IMR-90 (cell line): Measurements from ENCODE around the gene SGMS1. TPM values are rescaled to one million over a fixed set of nuclear protein-coding genes. Genes with fewer than 3 reads are reported as not detected.

ENCODE experiments used
- ATAC-seq: fragments of 200-7000 bp; cut with Tn5 transposase; 2 replicates; pipeline ENCODE4 v1.9.1; 2020; ENCODE audit warnings: low read depth, mild to moderate bottlenecking, moderate library complexity
- BruUV-seq: library from RNA; stranded (reverse); fragments of 400-500 nt; replicated peaks from 2 replicates; lab custom pipeline; 2021; lab: Mats Ljungman, UMichigan
- CTCF ChIA-PET: fragments of 300-600 bp; formaldehyde crosslinking; extraction: SDS; loops from one replicate; lab custom pipeline; 2021; ENCODE audit warnings: antibody characterized with exemption; lab: Yijun Ruan, JAX
- POLR2A ChIA-PET: fragments of 300-600 bp; sonication (Branson Sonifier 250); formaldehyde crosslinking; loops from one replicate; lab custom pipeline; 2022; ENCODE audit warnings: antibody characterized with exemption; ENCODE audit not compliant: unreplicated experiment; lab: Charles Lee
- DNase-seq: peaks from one replicate; pipeline ENCODE4 v3.0.0; 2013
- H2AFZ ChIP-seq: replicated peaks from 2 replicates; pipeline ENCODE3; 2013; ENCODE audit warnings: low read length, mild to moderate bottlenecking; ENCODE audit not compliant: poor library complexity
- H2AK5ac ChIP-seq: 2 replicates; pipeline ENCODE4 v1.6.1; 2013; ENCODE audit warnings: low read depth, low read length, inconsistent platforms
- H2AK9ac ChIP-seq: replicated peaks from 2 replicates; pipeline ENCODE3; 2013; ENCODE audit warnings: mild to moderate bottlenecking, low read depth, low read length, moderate library complexity; ENCODE audit not compliant: poor library complexity
- H2BK120ac ChIP-seq: 2 replicates; pipeline ENCODE4 v1.6.1; 2013; ENCODE audit warnings: low read depth, low read length, inconsistent platforms
- H2BK15ac ChIP-seq: 3 replicates; pipeline ENCODE4 v1.6.1; 2013; ENCODE audit warnings: low read depth, low read length, inconsistent platforms
- H2BK20ac ChIP-seq: 2 replicates; pipeline ENCODE4 v1.6.1; 2013; ENCODE audit warnings: low read depth, mild to moderate bottlenecking, inconsistent platforms, low read length, moderate library complexity
- H2BK5ac ChIP-seq: 2 replicates; pipeline ENCODE4 v1.6.1; 2013; ENCODE audit warnings: mild to moderate bottlenecking, low read depth, low read length, inconsistent platforms; ENCODE audit not compliant: poor library complexity, severe bottlenecking
- H3K14ac ChIP-seq: replicated peaks from 2 replicates; pipeline ENCODE4 v1.6.1; 2013; ENCODE audit warnings: low read depth, low read length, inconsistent platforms
- H3K18ac ChIP-seq: 2 replicates; pipeline ENCODE4 v1.6.1; 2013; ENCODE audit warnings: low read depth, low read length, control low read depth
- H3K23ac ChIP-seq: 2 replicates; pipeline ENCODE4 v1.6.1; 2013; ENCODE audit warnings: low read depth, low read length, inconsistent platforms
- H3K27ac ChIP-seq: 2 replicates; pipeline ENCODE4 v1.5.1; 2013; ENCODE audit warnings: mild to moderate bottlenecking, control low read depth, low read length; ENCODE audit not compliant: insufficient read depth
- H3K27me3 ChIP-seq: 2 replicates; pipeline ENCODE4 v1.6.1; 2013; ENCODE audit warnings: low read length; ENCODE audit not compliant: control insufficient read depth, insufficient read depth
- H3K36me3 ChIP-seq: 2 replicates; pipeline ENCODE4 v1.6.1; 2013; ENCODE audit warnings: low read length, mixed read lengths; ENCODE audit not compliant: control insufficient read depth, insufficient read depth
- H3K4ac ChIP-seq: 2 replicates; pipeline ENCODE4 v1.6.1; 2013; ENCODE audit warnings: low read depth, low read length, inconsistent platforms
- H3K4me1 ChIP-seq: 2 replicates; pipeline ENCODE4 v1.6.1; 2013; ENCODE audit warnings: low read length, mixed read lengths; ENCODE audit not compliant: control insufficient read depth, insufficient read depth
- H3K4me2 ChIP-seq: 2 replicates; pipeline ENCODE4 v1.6.1; 2013; ENCODE audit warnings: low read depth, mild to moderate bottlenecking, control low read depth, low read length, moderate library complexity
- H3K4me3 ChIP-seq: 2 replicates; pipeline ENCODE4 v1.5.1; 2013; ENCODE audit warnings: low read depth, mild to moderate bottlenecking, control low read depth, low read length, moderate library complexity; ENCODE audit not compliant: insufficient read depth
- H3K56ac ChIP-seq: 2 replicates; pipeline ENCODE4 v1.6.1; 2013; ENCODE audit warnings: low read length, inconsistent platforms; ENCODE audit not compliant: insufficient read depth; ENCODE audit errors: extremely low read depth
- H3K79me1 ChIP-seq, 2 experiments: 2 replicates each; pipeline ENCODE4 v1.6.1; 2013; ENCODE audit warnings: low read length in 2 of 2, inconsistent platforms in 1 of 2, low read depth in 1 of 2
- H3K9ac ChIP-seq: 2 replicates; pipeline ENCODE4 v1.6.1; 2013; ENCODE audit warnings: low read depth, low read length, control low read depth
- H3K9me1 ChIP-seq: 2 replicates; pipeline ENCODE4 v1.6.1; 2013; ENCODE audit warnings: low read length, inconsistent platforms; ENCODE audit not compliant: insufficient read depth
- H3K9me3 ChIP-seq: 2 replicates; pipeline ENCODE4 v1.6.1; 2013; ENCODE audit warnings: low read length; ENCODE audit not compliant: control insufficient read depth, insufficient read depth
- H4K20me1 ChIP-seq: 2 replicates; pipeline ENCODE4 v1.6.1; 2013; ENCODE audit warnings: low read length, inconsistent platforms; ENCODE audit not compliant: insufficient read depth
- H4K5ac ChIP-seq: 2 replicates; pipeline ENCODE4 v1.6.1; 2013; ENCODE audit warnings: mild to moderate bottlenecking, low read depth, low read length, control low read depth
- H4K8ac ChIP-seq, 2 experiments: 2 replicates each; pipeline ENCODE4 v1.6.1; 2013; ENCODE audit warnings: low read depth in 2 of 2, low read length in 2 of 2, control low read depth in 1 of 2, inconsistent platforms in 1 of 2
- H4K91ac ChIP-seq: 2 replicates; pipeline ENCODE4 v1.6.1; 2013; ENCODE audit warnings: low read depth, low read length, inconsistent platforms; ENCODE audit not compliant: insufficient read depth
- CEBPB ChIP-seq: IDR thresholded peaks from 2 replicates; pipeline ENCODE4 v1.6.1; 2012; ENCODE audit warnings: low read depth, low read length, improper control_type of control experiment
- MAFK ChIP-seq: IDR thresholded peaks from 2 replicates; pipeline ENCODE4 v1.6.1; 2012; ENCODE audit warnings: low read depth, low read length, improper control_type of control experiment
- NFE2L2 ChIP-seq: fragments of 150-350 bp; IDR thresholded peaks from 2 replicates; pipeline ENCODE4 v1.6.1; 2016; ENCODE audit warnings: low read depth, mild to moderate bottlenecking, low read length
- RCOR1 ChIP-seq: IDR thresholded peaks from 2 replicates; pipeline ENCODE4 v1.6.1; 2012; ENCODE audit warnings: mild to moderate bottlenecking, low read length, improper control_type of control experiment; ENCODE audit not compliant: insufficient replicate concordance
- WGBS, 2 experiments: methylation state at CpG; one replicate each; pipeline versions ENCODE4 v1.1.5 to v1.1.7; 2013; ENCODE audit warnings: missing lambda C conversion rate in 2 of 2; ENCODE audit not compliant: insufficient read length in 1 of 2; ENCODE audit errors: extremely low coverage in 2 of 2; 5-methylcytosine and 5-hydroxymethylcytosine counted together
- dilution Hi-C: fragments of 300-500 bp; cut with HindIII; formaldehyde crosslinking; loops from one replicate; pipeline ENCODE4 v1.14.3; 2018; ENCODE audit warnings: low sequenced_read_pairs; ENCODE audit not compliant: unreplicated experiment
- in situ Hi-C: fragments of 300-500 bp; cut with MboI; formaldehyde crosslinking; loops from 3 replicates; pipeline ENCODE4 v1.14.3; 2019; ENCODE audit warnings: low sequenced_read_pairs, inconsistent platforms, mixed read lengths
- intact Hi-C: fragments of 100-400 bp; cut with micrococcal nuclease; formaldehyde crosslinking; loops from 2 replicates; pipeline ENCODE4 v1.10.0; 2022
- polyA plus RNA-seq, 3 experiments: library from polyadenylated mRNA; depleted of rRNA; stranded (reverse); fragments of >200 nt; gene quantifications; 2 replicates each; pipeline ENCODE4 v1.2.3, GENCODE V29; 2012; ENCODE audit warnings: low replicate concordance in 1 of 3
- total RNA-seq: library from RNA; depleted of rRNA; stranded (reverse); fragments of >200 nt; gene quantifications from 2 replicates; pipeline ENCODE4 v1.2.3, GENCODE V29; 2012
- TF ChIP-seq, protein P1 (sequence below): conservative IDR thresholded peaks from 2 replicates; pipeline ENCODE4 v1.5.1; 2012; ENCODE audit warnings: mild to moderate bottlenecking, low read depth, low read length, improper control_type of control experiment

SGMS1 gene
- total and polyA plus RNA-seq, 2 of the 4 experiments (the other 2 are of a cell fraction) = 9.8 to 30.8 TPM

DNA sequence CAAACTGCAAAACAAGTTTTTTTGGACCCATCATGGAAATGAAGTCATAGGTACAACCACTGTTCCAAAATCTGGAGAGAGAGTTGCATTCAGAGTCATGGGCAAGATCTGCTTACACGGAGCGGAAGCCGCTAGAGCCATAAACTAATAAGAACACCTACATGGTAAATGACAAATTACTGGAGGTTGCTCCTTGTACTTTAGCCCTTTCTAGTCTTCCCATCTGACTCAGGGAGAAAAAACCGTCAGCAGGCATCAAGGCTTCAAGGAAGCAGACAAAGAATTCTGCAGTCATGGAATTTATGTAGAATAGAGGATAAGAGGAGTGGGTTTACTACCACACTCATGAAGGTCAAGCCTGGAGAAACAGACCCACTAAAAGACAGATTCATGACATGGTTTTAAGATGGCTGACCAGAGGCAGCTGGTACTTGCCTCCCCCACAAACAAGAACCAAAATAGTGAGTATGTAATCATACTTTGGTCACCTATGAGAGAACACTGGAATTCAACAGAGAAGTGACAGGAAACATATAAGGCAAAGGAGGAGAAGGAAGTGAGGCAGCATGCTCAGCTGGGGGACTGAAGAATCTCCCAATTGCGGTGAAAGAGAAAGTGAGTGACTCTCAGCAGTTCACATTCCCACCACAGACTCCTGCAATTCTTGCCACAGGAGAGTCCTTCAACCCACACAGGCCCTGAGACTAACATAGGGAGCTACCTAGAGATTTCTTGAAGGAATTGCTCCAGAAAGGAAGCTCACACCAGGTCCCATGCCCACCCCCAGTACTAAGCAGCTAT is 330.0 kb downstream of the SGMS1 start:
- no peak overlapping the region for H3K14ac ChIP-seq

More for the DNA sequence above, 330.0 kb downstream of the SGMS1 start:
- Histone ChIP-seq H3K23ac (no peak overlapping the region), H3K4ac (no peak overlapping the region), H2BK5ac (no peak overlapping the region), H4K91ac (no peak overlapping the region), H3K36me3 (no peaks in the 10 kb centered on the region), H3K9me3 (no peaks in the 10 kb centered on the region), H3K79me1 (no peaks in the 10 kb centered on the region), H3K4me1 (no peaks in the 10 kb centered on the region), H3K9me1 (no peaks in the 10 kb centered on the region), H4K20me1 (no peaks in the 10 kb centered on the region), H2BK120ac (no peak overlapping the region), H3K18ac (no peak overlapping the region), H3K27me3 (no peaks in the 10 kb centered on the region; the same call in 1 of the 2 replicates), H4K5ac (no peak overlapping the region), H3K9ac (no peak overlapping the region), H3K56ac (no peak overlapping the region), H3K4me2 (no peak overlapping the region), H3K4me3 (no peak overlapping the region), H2BK20ac (no peak overlapping the region), H2AK9ac (no peak overlapping the region), H3K27ac (no peak overlapping the region), H2BK15ac (no peak overlapping the region), H4K8ac (no peak overlapping the region), H2AK5ac (no peak overlapping the region), H2AFZ (no peak overlapping the region)
- ATAC-seq (no peak), DNase-seq (no peak)
- intact Hi-C loops = no loop called here
- no TSS peak for BruUV-seq
- TF ChIP-seq CEBPB = no peak
- TF ChIP-seq MAFK = no peak
- TF ChIP-seq, protein P1, sequence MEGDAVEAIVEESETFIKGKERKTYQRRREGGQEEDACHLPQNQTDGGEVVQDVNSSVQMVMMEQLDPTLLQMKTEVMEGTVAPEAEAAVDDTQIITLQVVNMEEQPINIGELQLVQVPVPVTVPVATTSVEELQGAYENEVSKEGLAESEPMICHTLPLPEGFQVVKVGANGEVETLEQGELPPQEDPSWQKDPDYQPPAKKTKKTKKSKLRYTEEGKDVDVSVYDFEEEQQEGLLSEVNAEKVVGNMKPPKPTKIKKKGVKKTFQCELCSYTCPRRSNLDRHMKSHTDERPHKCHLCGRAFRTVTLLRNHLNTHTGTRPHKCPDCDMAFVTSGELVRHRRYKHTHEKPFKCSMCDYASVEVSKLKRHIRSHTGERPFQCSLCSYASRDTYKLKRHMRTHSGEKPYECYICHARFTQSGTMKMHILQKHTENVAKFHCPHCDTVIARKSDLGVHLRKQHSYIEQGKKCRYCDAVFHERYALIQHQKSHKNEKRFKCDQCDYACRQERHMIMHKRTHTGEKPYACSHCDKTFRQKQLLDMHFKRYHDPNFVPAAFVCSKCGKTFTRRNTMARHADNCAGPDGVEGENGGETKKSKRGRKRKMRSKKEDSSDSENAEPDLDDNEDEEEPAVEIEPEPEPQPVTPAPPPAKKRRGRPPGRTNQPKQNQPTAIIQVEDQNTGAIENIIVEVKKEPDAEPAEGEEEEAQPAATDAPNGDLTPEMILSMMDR = no peak
- TF ChIP-seq RCOR1 = no peak
- no peak for TF ChIP-seq NFE2L2
- WGBS, 2 experiments = no CpG with 5 or more reads among the region's 5 CpGs
- in situ Hi-C loops = no loop called here
- POLR2A ChIA-PET = no interaction called here
- CTCF ChIA-PET = no interaction called here
- dilution Hi-C loops = no loop called here
